ENCODE measurements around the gene ZBTB14. TPM values are rescaled to one million over a fixed set of nuclear protein-coding genes. Genes with fewer than 3 reads are reported as not detected.

The ZBTB14 gene
- total and polyA plus RNA-seq, 4 donors, result 2.2 to 6.9 (median 4.4) TPM

DNA sequence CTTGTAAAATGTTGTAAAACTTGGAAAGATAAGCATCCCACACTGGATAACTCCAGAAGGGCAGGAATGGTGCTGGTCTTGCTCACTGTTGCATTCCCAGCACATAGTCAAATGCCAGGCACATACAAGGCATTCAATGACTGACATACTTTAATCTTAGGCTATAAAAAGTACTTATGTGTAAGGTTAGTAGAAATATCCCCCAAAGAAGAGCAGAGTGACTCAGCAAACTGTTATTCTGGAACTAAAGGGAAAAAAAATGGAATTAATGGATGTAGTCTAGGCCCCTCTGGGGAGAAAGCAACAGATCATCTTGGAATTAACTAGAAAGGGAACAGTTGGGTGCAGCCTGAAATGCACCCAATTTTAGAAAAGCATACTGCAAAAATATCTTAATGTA, 9.0 kb downstream of the ZBTB14 start:
- Histone ChIP-seq H3K9me3 (ENCODE audit: control insufficient read depth in 4 of 4, low read length in 3 of 4) (no peaks in the 10 kb centered on the region), H3K27ac (ENCODE audit: low read depth in 1 of 2, low read length in 2 of 2) (no peak overlapping the region), H3K36me3 (ENCODE audit: control insufficient read depth in 4 of 4, insufficient read depth in 3 of 4, low read depth in 1 of 4, low read length in 3 of 4) (peaks cover 0 to 10% (median 6%) of the 10 kb centered on the region in 4 donors), H3K9ac (ENCODE audit: low read depth in 1 of 2, low read length in 2 of 2) (no peak overlapping the region), H3K4me1 (ENCODE audit: control insufficient read depth in 4 of 4, insufficient read depth in 4 of 4, low read length in 3 of 4) (no peaks in the 10 kb centered on the region), H3K27me3 (ENCODE audit: control insufficient read depth in 4 of 4, insufficient read depth in 4 of 4, low read length in 3 of 4) (no peaks in the 10 kb centered on the region), H3K4me3 (ENCODE audit: low read depth in 1 of 3, low read length in 3 of 3) (no peak overlapping the region)
- DNase-seq (ENCODE audit: low spot score), result no peak
- no peak for TF ChIP-seq NR2F2 (IDR thresholded peaks at IDR 0.05)

DNA sequence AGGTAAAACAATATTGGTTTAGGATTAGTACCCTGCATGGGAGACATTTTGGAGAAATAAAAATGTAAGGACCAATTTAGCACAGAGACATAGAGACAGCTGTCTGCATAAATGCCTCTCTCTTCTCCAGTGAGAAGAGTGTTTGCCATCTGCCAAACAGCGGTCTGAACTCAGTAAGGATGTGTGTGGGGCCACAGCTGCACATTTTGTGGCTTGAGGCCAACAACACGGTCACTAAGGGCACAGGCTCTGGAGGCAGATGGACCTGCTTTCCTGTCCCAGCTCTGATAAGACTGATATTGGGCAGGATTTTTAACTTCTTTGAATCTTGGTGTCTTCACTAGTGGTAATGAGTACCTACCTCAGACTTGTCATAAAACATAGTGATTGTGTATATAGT, 10.2 kb downstream of the ZBTB14 start:
- Histone ChIP-seq H3K27me3 (ENCODE audit: control insufficient read depth in 4 of 4, insufficient read depth in 4 of 4, low read length in 3 of 4) (no peaks in the 10 kb centered on the region), H3K4me3 (ENCODE audit: low read depth in 1 of 3, low read length in 3 of 3) (no peak overlapping the region), H3K9me3 (ENCODE audit: control insufficient read depth in 4 of 4, low read length in 3 of 4) (no peaks in the 10 kb centered on the region), H3K9ac (ENCODE audit: low read depth in 1 of 2, low read length in 2 of 2) (no peak overlapping the region), H3K27ac (ENCODE audit: low read depth in 1 of 2, low read length in 2 of 2) (no peak overlapping the region), H3K4me1 (ENCODE audit: control insufficient read depth in 4 of 4, insufficient read depth in 4 of 4, low read length in 3 of 4) (no peaks in the 10 kb centered on the region), H3K36me3 (ENCODE audit: control insufficient read depth in 4 of 4, insufficient read depth in 3 of 4, low read depth in 1 of 4, low read length in 3 of 4) (no peaks in the 10 kb centered on the region)
- DNase-seq (ENCODE audit: low spot score), result no peak
- TF ChIP-seq, protein P1, sequence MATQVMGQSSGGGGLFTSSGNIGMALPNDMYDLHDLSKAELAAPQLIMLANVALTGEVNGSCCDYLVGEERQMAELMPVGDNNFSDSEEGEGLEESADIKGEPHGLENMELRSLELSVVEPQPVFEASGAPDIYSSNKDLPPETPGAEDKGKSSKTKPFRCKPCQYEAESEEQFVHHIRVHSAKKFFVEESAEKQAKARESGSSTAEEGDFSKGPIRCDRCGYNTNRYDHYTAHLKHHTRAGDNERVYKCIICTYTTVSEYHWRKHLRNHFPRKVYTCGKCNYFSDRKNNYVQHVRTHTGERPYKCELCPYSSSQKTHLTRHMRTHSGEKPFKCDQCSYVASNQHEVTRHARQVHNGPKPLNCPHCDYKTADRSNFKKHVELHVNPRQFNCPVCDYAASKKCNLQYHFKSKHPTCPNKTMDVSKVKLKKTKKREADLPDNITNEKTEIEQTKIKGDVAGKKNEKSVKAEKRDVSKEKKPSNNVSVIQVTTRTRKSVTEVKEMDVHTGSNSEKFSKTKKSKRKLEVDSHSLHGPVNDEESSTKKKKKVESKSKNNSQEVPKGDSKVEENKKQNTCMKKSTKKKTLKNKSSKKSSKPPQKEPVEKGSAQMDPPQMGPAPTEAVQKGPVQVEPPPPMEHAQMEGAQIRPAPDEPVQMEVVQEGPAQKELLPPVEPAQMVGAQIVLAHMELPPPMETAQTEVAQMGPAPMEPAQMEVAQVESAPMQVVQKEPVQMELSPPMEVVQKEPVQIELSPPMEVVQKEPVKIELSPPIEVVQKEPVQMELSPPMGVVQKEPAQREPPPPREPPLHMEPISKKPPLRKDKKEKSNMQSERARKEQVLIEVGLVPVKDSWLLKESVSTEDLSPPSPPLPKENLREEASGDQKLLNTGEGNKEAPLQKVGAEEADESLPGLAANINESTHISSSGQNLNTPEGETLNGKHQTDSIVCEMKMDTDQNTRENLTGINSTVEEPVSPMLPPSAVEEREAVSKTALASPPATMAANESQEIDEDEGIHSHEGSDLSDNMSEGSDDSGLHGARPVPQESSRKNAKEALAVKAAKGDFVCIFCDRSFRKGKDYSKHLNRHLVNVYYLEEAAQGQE (IDR thresholded peaks at IDR 0.05), result no peak
- WGBS, result 51% methylated on average over 2 of the region's 2 CpGs

GRCh38 chr18:5284808-5285207, 10.7 kb downstream of the ZBTB14 start:
- Histone ChIP-seq H3K36me3 (ENCODE audit: control insufficient read depth in 4 of 4, insufficient read depth in 3 of 4, low read depth in 1 of 4, low read length in 3 of 4) (no peaks in the 10 kb centered on the region), H3K4me1 (ENCODE audit: control insufficient read depth in 4 of 4, insufficient read depth in 4 of 4, low read length in 3 of 4) (no peaks in the 10 kb centered on the region), H3K9ac (ENCODE audit: low read depth in 1 of 2, low read length in 2 of 2) (no peak overlapping the region), H3K27ac (ENCODE audit: low read depth in 1 of 2, low read length in 2 of 2) (no peak overlapping the region), H3K9me3 (ENCODE audit: control insufficient read depth in 4 of 4, low read length in 3 of 4) (peaks cover 0 to under 1% (median 0%) of the 10 kb centered on the region in 4 donors), H3K4me3 (ENCODE audit: low read depth in 1 of 3, low read length in 3 of 3) (no peak overlapping the region), H3K27me3 (ENCODE audit: control insufficient read depth in 4 of 4, insufficient read depth in 4 of 4, low read length in 3 of 4) (no peaks in the 10 kb centered on the region)
- DNase-seq (ENCODE audit: low spot score), result no peak
- 77% methylated on average over 7 of the region's 7 CpGs for WGBS
- no peak for TF ChIP-seq YY1 (IDR thresholded peaks at IDR 0.05)
- TF ChIP-seq EGR1 (IDR thresholded peaks at IDR 0.05; ENCODE audit: low read depth in 2 of 2), result no peak
- TF ChIP-seq MAX (IDR thresholded peaks at IDR 0.05), result no peak
- no peak for TF ChIP-seq CTCF (IDR thresholded peaks at IDR 0.05; ENCODE audit: low read depth, low read length, missing input control)
- no peak for TF ChIP-seq ATF3 (IDR thresholded peaks at IDR 0.05)
- TF ChIP-seq RXRA (IDR thresholded peaks at IDR 0.05), result no peak
- TF ChIP-seq NR2F2 (IDR thresholded peaks at IDR 0.05), result no peak
- TF ChIP-seq FOXA1 (IDR thresholded peaks at IDR 0.05), result no peak
- no peak for TF ChIP-seq FOXA2 (IDR thresholded peaks at IDR 0.05)
- TF ChIP-seq, protein P2, sequence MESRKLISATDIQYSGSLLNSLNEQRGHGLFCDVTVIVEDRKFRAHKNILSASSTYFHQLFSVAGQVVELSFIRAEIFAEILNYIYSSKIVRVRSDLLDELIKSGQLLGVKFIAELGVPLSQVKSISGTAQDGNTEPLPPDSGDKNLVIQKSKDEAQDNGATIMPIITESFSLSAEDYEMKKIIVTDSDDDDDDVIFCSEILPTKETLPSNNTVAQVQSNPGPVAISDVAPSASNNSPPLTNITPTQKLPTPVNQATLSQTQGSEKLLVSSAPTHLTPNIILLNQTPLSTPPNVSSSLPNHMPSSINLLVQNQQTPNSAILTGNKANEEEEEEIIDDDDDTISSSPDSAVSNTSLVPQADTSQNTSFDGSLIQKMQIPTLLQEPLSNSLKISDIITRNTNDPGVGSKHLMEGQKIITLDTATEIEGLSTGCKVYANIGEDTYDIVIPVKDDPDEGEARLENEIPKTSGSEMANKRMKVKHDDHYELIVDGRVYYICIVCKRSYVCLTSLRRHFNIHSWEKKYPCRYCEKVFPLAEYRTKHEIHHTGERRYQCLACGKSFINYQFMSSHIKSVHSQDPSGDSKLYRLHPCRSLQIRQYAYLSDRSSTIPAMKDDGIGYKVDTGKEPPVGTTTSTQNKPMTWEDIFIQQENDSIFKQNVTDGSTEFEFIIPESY (IDR thresholded peaks at IDR 0.05), result no peak
- no peak for TF ChIP-seq SP1 (IDR thresholded peaks at IDR 0.05)
- TF ChIP-seq GABPA (IDR thresholded peaks at IDR 0.05 in 1 of 2, conservative IDR thresholded peaks at IDR 0.05 in 1 of 2), result no peak
- no peak for TF ChIP-seq TAF1 (conservative IDR thresholded peaks at IDR 0.05)
- TF ChIP-seq JUND (IDR thresholded peaks at IDR 0.05), result no peak
- TF ChIP-seq, protein P1 (IDR thresholded peaks at IDR 0.05), result no peak
- TF ChIP-seq HNF4G (IDR thresholded peaks at IDR 0.05), result no peak
